Ishikawa (cell line): Measurements from ENCODE around the gene RPS6KA2.

ENCODE experiments used
- CEBPB ChIP-seq: IDR thresholded peaks from 2 replicates; pipeline ENCODE4 v1.6.1; 2012
- CREB1 ChIP-seq: IDR thresholded peaks from 2 replicates; pipeline ENCODE4 v1.6.1; 2012; ENCODE audit warnings: low read depth
- EGR1 ChIP-seq: IDR thresholded peaks from 2 replicates; pipeline ENCODE4 v1.6.1; 2012
- EP300 ChIP-seq: IDR thresholded peaks from 2 replicates; pipeline ENCODE4 v1.6.1; 2012; ENCODE audit warnings: borderline replicate concordance
- FOXM1 ChIP-seq: IDR thresholded peaks from 2 replicates; pipeline ENCODE4 v1.6.1; 2012; ENCODE audit warnings: low read depth, borderline replicate concordance
- NFIC ChIP-seq: IDR thresholded peaks from 2 replicates; pipeline ENCODE4 v1.6.1; 2012
- RAD21 ChIP-seq: IDR thresholded peaks from 2 replicates; pipeline ENCODE4 v1.6.1; 2012; ENCODE audit warnings: low read depth
- REST ChIP-seq: IDR thresholded peaks from 2 replicates; pipeline ENCODE4 v1.6.1; 2012; ENCODE audit warnings: low read depth, mild to moderate bottlenecking
- TAF1 ChIP-seq: IDR thresholded peaks from 2 replicates; pipeline ENCODE4 v1.6.1; 2012; ENCODE audit warnings: low read depth, mild to moderate bottlenecking
- TCF12 ChIP-seq: IDR thresholded peaks from 2 replicates; pipeline ENCODE4 v1.6.1; 2012; ENCODE audit warnings: low read depth
- TEAD4 ChIP-seq: IDR thresholded peaks from 2 replicates; pipeline ENCODE4 v1.6.1; 2012
- YY1 ChIP-seq: IDR thresholded peaks from 2 replicates; pipeline ENCODE4 v1.6.1; 2012; ENCODE audit warnings: low read depth
- ZBTB7A ChIP-seq: IDR thresholded peaks from 2 replicates; pipeline ENCODE4 v1.6.1; 2012; ENCODE audit warnings: low read depth
- TF ChIP-seq, protein P1 (sequence below): IDR thresholded peaks from 2 replicates; pipeline ENCODE4 v1.6.1; 2012
- TF ChIP-seq, protein P2 (sequence below): IDR thresholded peaks from 2 replicates; pipeline ENCODE4 v1.6.1; 2012

Gene RPS6KA2

DNA sequence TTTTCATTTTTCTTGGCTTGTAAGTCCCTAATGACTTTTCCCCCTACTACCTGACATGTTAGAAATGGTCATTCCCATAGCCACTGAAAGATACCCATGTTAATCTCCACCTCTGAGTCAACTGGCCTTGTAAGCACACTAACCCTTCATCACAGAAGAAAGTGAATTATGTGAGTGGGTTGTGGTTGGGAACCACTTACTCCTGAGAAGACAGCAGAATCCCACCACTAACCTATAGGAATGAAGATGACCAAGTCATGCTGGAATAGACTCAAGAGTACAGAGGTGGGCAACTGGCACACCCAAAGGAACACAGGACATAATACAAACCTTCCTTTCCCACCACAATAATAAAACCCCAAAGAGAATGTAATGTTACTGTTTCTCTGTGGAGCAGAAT, 70.7 kb downstream of the RPS6KA2 start:
- TF ChIP-seq CEBPB (no peak), TCF12 (no peak), FOXM1 (no peak), NFIC (no peak), CREB1 (no peak), TEAD4 (no peak), EP300 (no peak), YY1 (no peak), EGR1 (no peak), TAF1 (no peak), REST (no peak), RAD21 (no peak), ZBTB7A (no peak)
- TF ChIP-seq, protein P1, sequence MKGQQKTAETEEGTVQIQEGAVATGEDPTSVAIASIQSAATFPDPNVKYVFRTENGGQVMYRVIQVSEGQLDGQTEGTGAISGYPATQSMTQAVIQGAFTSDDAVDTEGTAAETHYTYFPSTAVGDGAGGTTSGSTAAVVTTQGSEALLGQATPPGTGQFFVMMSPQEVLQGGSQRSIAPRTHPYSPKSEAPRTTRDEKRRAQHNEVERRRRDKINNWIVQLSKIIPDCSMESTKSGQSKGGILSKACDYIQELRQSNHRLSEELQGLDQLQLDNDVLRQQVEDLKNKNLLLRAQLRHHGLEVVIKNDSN: no peak
- TF ChIP-seq, protein P2, sequence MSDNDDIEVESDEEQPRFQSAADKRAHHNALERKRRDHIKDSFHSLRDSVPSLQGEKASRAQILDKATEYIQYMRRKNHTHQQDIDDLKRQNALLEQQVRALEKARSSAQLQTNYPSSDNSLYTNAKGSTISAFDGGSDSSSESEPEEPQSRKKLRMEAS: no peak

DNA sequence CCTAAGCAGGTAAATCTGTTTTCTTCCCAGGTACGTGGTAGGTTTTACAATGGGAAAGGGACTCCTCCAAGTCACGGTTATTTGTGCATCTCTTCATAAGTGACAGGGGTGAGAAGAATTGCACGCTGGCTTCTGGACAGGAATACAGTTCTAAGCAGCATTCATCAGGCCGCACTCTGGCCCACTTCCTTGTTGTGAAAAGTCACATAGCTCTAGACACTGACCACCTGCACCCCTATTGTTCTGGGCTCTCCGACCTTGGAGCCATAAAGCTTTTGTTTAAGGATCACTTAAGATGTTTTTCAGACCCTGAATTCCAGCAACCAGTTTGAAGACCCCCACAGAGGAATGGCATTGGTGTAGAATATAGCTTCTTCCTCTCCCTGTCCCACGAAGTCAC, 72.0 kb downstream of the RPS6KA2 start:
- no peak for TF ChIP-seq YY1

GRCh38 chr6:166554316-166554715, 72.7 kb downstream of the RPS6KA2 start:
- TF ChIP-seq EP300: no peak
- TF ChIP-seq ZBTB7A: no peak
- no peak for TF ChIP-seq TCF12
- TF ChIP-seq, protein P2: no peak
- TF ChIP-seq TEAD4: no peak
- no peak for TF ChIP-seq TAF1
- TF ChIP-seq FOXM1: no peak
- TF ChIP-seq REST: no peak
- no peak for TF ChIP-seq NFIC
- no peak for TF ChIP-seq RAD21
- no peak for TF ChIP-seq YY1
- TF ChIP-seq, protein P1: no peak
- no peak for TF ChIP-seq CREB1
- no peak for TF ChIP-seq EGR1
- TF ChIP-seq CEBPB: no peak

DNA sequence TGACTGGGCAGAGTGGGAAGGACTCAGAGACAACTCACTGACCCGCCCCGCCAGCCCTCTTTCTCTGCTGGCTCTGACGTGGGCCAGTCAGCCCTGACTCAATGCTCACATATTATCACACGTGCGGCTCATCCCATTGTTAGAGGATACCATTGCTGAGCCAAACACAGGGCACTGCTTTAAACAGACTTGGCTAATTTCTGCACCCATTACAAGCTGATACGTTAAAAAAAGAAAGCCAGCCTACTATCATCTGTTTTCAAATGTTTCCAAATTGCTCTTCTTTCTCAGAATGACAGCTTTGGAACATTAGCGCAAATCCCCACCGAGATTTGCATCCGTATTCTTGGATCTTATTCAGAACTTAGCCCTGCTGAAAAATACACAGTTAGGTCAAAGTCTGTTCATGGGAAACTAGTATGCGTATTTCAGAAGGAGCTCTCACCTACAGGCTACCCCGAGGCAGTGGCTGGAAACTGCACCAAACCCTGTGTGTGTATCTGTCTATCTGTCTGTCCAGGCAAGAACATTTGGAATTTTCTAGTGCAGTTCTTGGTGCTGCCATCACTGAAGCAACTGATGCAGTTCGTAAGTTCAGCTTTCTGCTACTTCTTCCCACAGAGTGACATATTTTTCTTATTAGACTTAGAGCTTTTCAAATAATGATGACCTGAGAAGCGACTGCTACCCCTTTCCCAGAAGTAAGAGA, 73.3 kb downstream of the RPS6KA2 start:
- no peak for TF ChIP-seq RAD21
- no peak for TF ChIP-seq YY1
- TF ChIP-seq NFIC: no peak
- TF ChIP-seq ZBTB7A: no peak
- TF ChIP-seq CREB1: no peak
- TF ChIP-seq, protein P1: no peak
- TF ChIP-seq TCF12: no peak
- no peak for TF ChIP-seq CEBPB
- TF ChIP-seq EP300: no peak
- TF ChIP-seq TEAD4: no peak
- no peak for TF ChIP-seq EGR1
- TF ChIP-seq TAF1: no peak
- TF ChIP-seq REST: no peak
- TF ChIP-seq, protein P2: no peak
- TF ChIP-seq FOXM1: no peak
